CD4-positive, alpha-beta memory T cell (primary cell): ENCODE data around the gene TMTC4. TPM values are rescaled to one million over a fixed set of nuclear protein-coding genes. Genes with fewer than 3 reads are reported as not detected.

Source experiments
- CTCF ChIA-PET: fragments of 350-600 bp; sonication (Branson Sonifier 250); formaldehyde crosslinking; loops from one replicate; lab custom pipeline; 2021; ENCODE audit warnings: inconsistent platforms; ENCODE audit not compliant: partially characterized antibody; lab: Charles Lee
- POLR2A ChIA-PET: fragments of 350-600 bp; sonication (Branson Sonifier 250); formaldehyde crosslinking; loops from one replicate; lab custom pipeline; 2021; ENCODE audit not compliant: partially characterized antibody; lab: Charles Lee
- DNase-seq, 5 donors: peaks; one replicate each; pipeline versions ENCODE4 v3.0.0 to v3.0.0-alpha.2; 2020 to 2022; ENCODE audit warnings: mixed read lengths in 1 of 5
- H3K27ac ChIP-seq: one replicate; pipeline ENCODE4 v1.7.0; 2013; ENCODE audit warnings: low read depth, low read length
- H3K27me3 ChIP-seq: 2 replicates; pipeline ENCODE4 v1.7.0; 2013; ENCODE audit warnings: mild to moderate bottlenecking, low read length, moderate library complexity; ENCODE audit not compliant: insufficient read depth
- H3K36me3 ChIP-seq: 2 replicates; pipeline ENCODE4 v1.7.0; 2013; ENCODE audit warnings: mild to moderate bottlenecking, low read length, moderate library complexity; ENCODE audit not compliant: insufficient read depth
- H3K4me1 ChIP-seq: 2 replicates; pipeline ENCODE4 v1.7.0; 2013; ENCODE audit warnings: mild to moderate bottlenecking, low read length, moderate library complexity; ENCODE audit not compliant: insufficient read depth
- H3K4me3 ChIP-seq, 2 donors: one replicate each; pipeline ENCODE4 v1.7.0; 2013; ENCODE audit warnings: low read length in 2 of 2, mild to moderate bottlenecking in 1 of 2
- H3K9me3 ChIP-seq, 2 donors: one replicate each; pipeline ENCODE4 v1.7.0; 2013; ENCODE audit warnings: low read length in 2 of 2, control low read depth in 1 of 2; ENCODE audit not compliant: control insufficient read depth in 1 of 2
- H3K27ac Mint-ChIP-seq, 7 donors: one replicate each; pipeline ENCODE4 v1.8.0; 2020 to 2021; ENCODE audit warnings: mixed read lengths in 7 of 7, mild to moderate bottlenecking in 6 of 7, inconsistent platforms in 3 of 7, moderate library complexity in 3 of 7
- H3K27me3 Mint-ChIP-seq, 2 donors: one replicate each; pipeline ENCODE4 v1.8.0; 2020 to 2021; ENCODE audit warnings: mixed read lengths in 2 of 2
- H3K36me3 Mint-ChIP-seq, 2 donors: one replicate each; pipeline ENCODE4 v1.8.0; 2020 to 2021; ENCODE audit warnings: mixed read lengths in 2 of 2, inconsistent platforms in 1 of 2, mild to moderate bottlenecking in 1 of 2
- H3K4me1 Mint-ChIP-seq, 4 donors: one replicate each; pipeline ENCODE4 v1.8.0; 2020 to 2021; ENCODE audit warnings: mixed read lengths in 4 of 4, mild to moderate bottlenecking in 1 of 4
- H3K4me3 Mint-ChIP-seq, 8 donors: one replicate each; pipeline ENCODE4 v1.8.0; 2020 to 2021; ENCODE audit warnings: mixed read lengths in 8 of 8, mild to moderate bottlenecking in 7 of 8, moderate library complexity in 6 of 8, inconsistent platforms in 3 of 8
- H3K9me3 Mint-ChIP-seq, 8 donors: one replicate each; pipeline ENCODE4 v1.8.0; 2020 to 2021; ENCODE audit warnings: mixed read lengths in 8 of 8, mild to moderate bottlenecking in 5 of 8, inconsistent platforms in 3 of 8, moderate library complexity in 1 of 8
- intact Hi-C: fragments of 100-400 bp; cut with micrococcal nuclease; formaldehyde crosslinking; loops from one replicate; pipeline ENCODE4 v1.15.1; 2023
- polyA plus RNA-seq, 2 donors: library from polyadenylated mRNA; unstranded; fragments of 300-500 nt; fragmentation: Illumina TruSeq; gene quantifications; one replicate each; pipeline ENCODE4 v1.2.3, GENCODE V29; 2021
- total RNA-seq, 2 experiments: library from RNA; stranded (reverse); gene quantifications; one replicate each; pipeline ENCODE4 v1.2.3, GENCODE V29; 2021

Gene TMTC4
- total and polyA plus RNA-seq, 4 experiments from 2014 or later: 2.8 to 27.7 (median 15.1) TPM

DNA sequence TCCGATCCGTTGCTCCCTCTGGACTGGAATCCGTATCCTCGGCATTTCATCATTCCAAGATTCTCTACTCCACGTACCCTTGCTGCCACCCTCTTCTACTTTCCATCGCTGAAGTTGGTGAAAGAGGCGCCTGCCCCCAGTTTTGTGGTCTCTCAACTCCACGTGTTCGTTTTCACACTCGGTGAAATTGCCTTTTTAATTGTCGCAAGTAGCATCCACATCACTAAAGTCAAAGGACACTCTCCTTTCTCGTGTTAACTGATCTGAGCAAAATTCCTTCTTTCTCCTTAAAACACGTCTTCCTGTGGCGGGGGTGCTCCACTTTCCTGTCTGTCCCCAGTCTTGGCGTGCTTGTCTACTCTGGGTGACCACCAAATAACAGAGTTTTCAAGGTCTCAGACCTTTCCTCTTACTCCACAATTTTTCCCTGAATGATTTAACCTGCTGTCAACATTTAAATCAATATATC, 1.1 kb upstream of the TMTC4 start:
- no peaks in the 10 kb centered on the region for H3K9me3 ChIP-seq
- peaks cover 0 to 7% of the 10 kb centered on the region in 2 donors for H3K36me3 Mint-ChIP-seq
- DNase-seq: peak in 2 of 5 donors; percentile 9 to 12
- peak overlapping the region; percentile 73 for H3K27ac ChIP-seq
- H3K9me3 Mint-ChIP-seq: no peaks in the 10 kb centered on the region
- POLR2A ChIA-PET: interaction anchor here (0.7 to 1.0 kb wide), 2 partner anchors 19 to 103 kb away, joined by 3 read pairs; no protein-coding TSS in a partner anchor
- intact Hi-C loops: loop anchor here (1.0 to 10.0 kb wide), 6 partner anchors 87 to 1719 kb away; partner anchors contain the start of genes CLYBL and GGACT
- peak overlapping the region; percentile 53 to 74 for H3K4me3 ChIP-seq
- peak overlapping the region; percentile 83 to 94 (median 89) for H3K27ac Mint-ChIP-seq
- peaks cover 16% of the 10 kb centered on the region for H3K4me1 ChIP-seq
- H3K27me3 ChIP-seq: no peaks in the 10 kb centered on the region
- H3K36me3 ChIP-seq: no peaks in the 10 kb centered on the region
- peaks cover 16 to 44% (median 28%) of the 10 kb centered on the region in 4 donors for H3K4me1 Mint-ChIP-seq
- H3K4me3 Mint-ChIP-seq: peak overlapping the region; percentile 83 to 95 (median 91)
- H3K27me3 Mint-ChIP-seq: no peaks in the 10 kb centered on the region
- CTCF ChIA-PET: no interaction called here

DNA sequence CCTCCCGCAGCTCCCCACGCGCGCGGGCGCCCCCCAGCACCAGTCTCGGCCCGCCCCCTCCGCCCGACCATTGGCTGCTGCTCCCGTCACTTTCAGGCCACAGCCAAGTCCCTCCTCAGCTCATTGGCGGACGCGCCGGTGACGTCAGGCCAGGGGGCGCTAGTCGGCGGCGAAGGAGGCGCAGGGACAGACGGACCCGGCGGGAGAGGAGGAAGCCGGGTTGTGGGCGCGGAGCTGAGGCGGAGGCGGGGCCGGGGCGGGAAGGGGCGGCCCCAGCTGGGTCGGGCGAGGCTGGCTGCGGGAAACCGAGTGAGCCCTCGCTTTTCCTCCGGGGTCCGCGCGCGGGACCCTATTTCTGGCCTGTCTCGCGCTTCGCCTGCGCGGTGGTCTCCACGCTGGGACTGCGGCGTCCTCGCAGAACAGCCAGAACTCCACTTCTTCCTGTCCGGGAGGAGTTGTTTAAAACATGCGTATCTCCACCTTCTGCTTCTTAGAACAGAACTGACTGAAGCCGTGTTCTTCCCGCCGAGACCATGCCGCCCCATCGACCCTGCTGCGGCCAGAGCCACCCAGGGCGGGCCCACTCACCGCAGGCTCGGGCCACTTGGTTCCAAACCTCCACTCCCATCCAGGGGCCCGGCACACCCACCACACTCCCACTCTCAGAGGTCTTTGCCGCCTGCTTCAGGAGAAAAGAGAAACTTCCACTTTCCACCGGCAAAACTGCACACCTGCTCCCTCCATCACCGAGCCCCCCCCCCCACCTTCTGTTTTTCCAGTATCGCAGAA, 471 bp upstream of the TMTC4 start:
- H3K4me3 ChIP-seq: peak overlapping the region; percentile 53 to 74
- DNase-seq: peak; percentile 98 to 100 (median 99)
- H3K36me3 Mint-ChIP-seq: peaks cover 0 to 7% of the 10 kb centered on the region in 2 donors
- H3K36me3 ChIP-seq: peaks cover 2% of the 10 kb centered on the region
- peaks cover 16 to 44% (median 28%) of the 10 kb centered on the region in 4 donors for H3K4me1 Mint-ChIP-seq
- H3K4me1 ChIP-seq: peaks cover 16% of the 10 kb centered on the region
- peak overlapping the region; percentile 73 for H3K27ac ChIP-seq
- ChIA-PET CTCF (interaction anchor here (0.6 to 2.2 kb wide), 6 partner anchors 10 to 1018 kb away, joined by 3 to 8 read pairs (median 6); partner anchors contain the start of gene GGACT), POLR2A (interaction anchor here (0.6 to 3.2 kb wide), 14 partner anchors 10 to 1920 kb away, joined by 3 to 27 read pairs (median 4); partner anchors contain the start of genes CLYBL and GGACT)
- H3K27ac Mint-ChIP-seq: peak overlapping the region; percentile 83 to 94 (median 89)
- H3K4me3 Mint-ChIP-seq: peak overlapping the region; percentile 83 to 95 (median 91)
- intact Hi-C loops: loop anchor here (1.0 to 10.0 kb wide), 7 partner anchors 87 to 1720 kb away; partner anchors contain the start of genes CLYBL and GGACT
- no peaks in the 10 kb centered on the region for H3K27me3 Mint-ChIP-seq
- no peaks in the 10 kb centered on the region for H3K27me3 ChIP-seq
- H3K9me3 Mint-ChIP-seq: no peaks in the 10 kb centered on the region
- no peaks in the 10 kb centered on the region for H3K9me3 ChIP-seq

DNA sequence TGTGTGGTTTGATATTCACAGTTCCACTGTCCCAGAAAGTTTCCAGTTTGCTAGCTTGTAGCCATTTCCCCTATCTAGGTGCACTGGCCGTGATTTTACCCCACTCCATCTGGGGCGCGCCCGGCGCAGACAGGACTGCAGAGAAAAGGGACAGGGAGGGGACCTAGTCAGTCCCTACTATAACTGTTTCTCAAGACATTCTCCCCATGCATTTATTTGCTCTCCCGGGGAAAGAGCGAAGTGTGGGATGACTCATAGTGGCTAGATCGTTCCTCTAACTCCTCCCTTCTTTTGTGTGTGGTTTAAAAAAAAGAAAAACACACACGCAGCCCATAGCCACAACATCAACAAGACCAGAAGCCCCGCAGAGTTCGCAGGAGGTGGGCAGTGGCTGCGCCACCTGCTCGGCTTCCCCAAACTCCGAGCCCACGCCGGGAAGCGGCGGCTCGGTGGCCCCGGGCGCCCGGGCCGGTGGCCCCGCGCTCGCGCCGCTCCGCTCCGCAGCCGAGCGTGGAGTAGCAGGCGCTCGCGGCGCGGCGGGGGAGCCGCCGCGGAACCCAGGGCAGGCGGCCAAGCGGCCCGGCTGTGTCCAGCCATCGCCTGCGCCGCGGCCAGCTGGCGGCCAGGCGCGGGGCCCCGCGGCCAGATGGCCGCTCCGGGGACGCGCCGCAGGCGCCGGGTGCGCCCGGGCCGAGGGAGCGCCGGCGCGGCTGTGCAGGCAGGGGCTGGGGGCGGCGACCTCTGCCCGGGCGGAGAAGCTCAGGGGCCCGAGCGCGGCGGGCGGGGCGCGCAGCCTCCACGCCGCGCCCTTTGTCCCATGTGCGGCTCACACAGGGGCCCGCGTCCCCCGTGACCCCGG, 653 bp downstream of the TMTC4 start:
- no peaks in the 10 kb centered on the region for H3K27me3 ChIP-seq
- no peaks in the 10 kb centered on the region for H3K9me3 ChIP-seq
- ChIA-PET POLR2A (interaction anchor here (0.7 to 3.2 kb wide), 13 partner anchors 9 to 1921 kb away, joined by 3 to 27 read pairs (median 4); partner anchors contain the start of genes CLYBL and GGACT), CTCF (interaction anchor here (0.6 to 2.2 kb wide), 6 partner anchors 9 to 1017 kb away, joined by 3 to 8 read pairs (median 6); partner anchors contain the start of gene GGACT)
- no peaks in the 10 kb centered on the region for H3K27me3 Mint-ChIP-seq
- DNase-seq: peak; percentile 33 to 74 (median 46)
- peak overlapping the region; percentile 35 for H3K27ac ChIP-seq
- H3K36me3 Mint-ChIP-seq: peaks cover 7 to 13% of the 10 kb centered on the region in 2 donors
- peak overlapping the region; percentile 87 to 98 (median 94) for H3K4me3 Mint-ChIP-seq
- H3K4me1 Mint-ChIP-seq: peaks cover 18 to 44% (median 28%) of the 10 kb centered on the region in 4 donors
- H3K9me3 Mint-ChIP-seq: no peaks in the 10 kb centered on the region
- intact Hi-C loops: loop anchor here (2.0 to 10.0 kb wide), 4 partner anchors 453 to 1721 kb away; no protein-coding TSS in a partner anchor
- peak overlapping the region; percentile 78 to 95 (median 88) for H3K27ac Mint-ChIP-seq
- H3K4me3 ChIP-seq: peak overlapping the region in 1 of 2 donors; percentile 74
- peaks cover 16% of the 10 kb centered on the region for H3K4me1 ChIP-seq
- H3K36me3 ChIP-seq: peaks cover 4% of the 10 kb centered on the region

DNA sequence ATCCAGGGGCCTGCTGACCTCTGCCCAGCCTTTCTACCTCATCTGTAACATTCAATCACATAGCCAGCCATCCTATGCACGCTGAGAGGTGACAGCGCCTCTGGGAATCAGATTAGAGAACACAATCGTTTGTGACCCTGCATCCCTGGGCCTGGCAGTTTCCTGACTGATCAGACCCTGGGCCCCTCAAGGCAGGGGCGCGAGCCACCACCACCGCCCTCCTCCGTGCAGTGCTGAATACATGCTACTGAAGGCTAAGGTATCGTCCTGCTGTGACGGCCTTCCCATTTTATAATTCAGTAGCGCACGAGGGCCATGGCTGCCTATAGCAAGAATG, 1.3 kb downstream of the TMTC4 start:
- Mint-ChIP-seq H3K36me3 (peaks cover 7 to 17% of the 10 kb centered on the region in 2 donors), H3K27ac (peak overlapping the region in 5 of 7 donors; percentile 66 to 88 (median 87)), H3K9me3 (no peaks in the 10 kb centered on the region), H3K27me3 (no peaks in the 10 kb centered on the region), H3K4me3 (peak overlapping the region; percentile 87 to 98 (median 94)), H3K4me1 (peaks cover 18 to 44% (median 28%) of the 10 kb centered on the region in 4 donors)
- Histone ChIP-seq H3K4me3 (peak overlapping the region in 1 of 2 donors; percentile 44), H3K4me1 (peaks cover 16% of the 10 kb centered on the region), H3K9me3 (no peaks in the 10 kb centered on the region), H3K27me3 (no peaks in the 10 kb centered on the region), H3K36me3 (peaks cover 9% of the 10 kb centered on the region), H3K27ac (no peak overlapping the region)
- intact Hi-C loops: loop anchor here (5.0 to 10.0 kb wide), 3 partner anchors 454 to 1721 kb away; no protein-coding TSS in a partner anchor
- ChIA-PET POLR2A (interaction anchor here (3.2 kb wide), 1 partner anchor 85 kb away, joined by 27 read pairs; the partner anchor contains the start of gene GGACT), CTCF (interaction anchor here (2.2 kb wide), 1 partner anchor 85 kb away, joined by 8 read pairs; the partner anchor contains the start of gene GGACT)
- no peak for DNase-seq

DNA sequence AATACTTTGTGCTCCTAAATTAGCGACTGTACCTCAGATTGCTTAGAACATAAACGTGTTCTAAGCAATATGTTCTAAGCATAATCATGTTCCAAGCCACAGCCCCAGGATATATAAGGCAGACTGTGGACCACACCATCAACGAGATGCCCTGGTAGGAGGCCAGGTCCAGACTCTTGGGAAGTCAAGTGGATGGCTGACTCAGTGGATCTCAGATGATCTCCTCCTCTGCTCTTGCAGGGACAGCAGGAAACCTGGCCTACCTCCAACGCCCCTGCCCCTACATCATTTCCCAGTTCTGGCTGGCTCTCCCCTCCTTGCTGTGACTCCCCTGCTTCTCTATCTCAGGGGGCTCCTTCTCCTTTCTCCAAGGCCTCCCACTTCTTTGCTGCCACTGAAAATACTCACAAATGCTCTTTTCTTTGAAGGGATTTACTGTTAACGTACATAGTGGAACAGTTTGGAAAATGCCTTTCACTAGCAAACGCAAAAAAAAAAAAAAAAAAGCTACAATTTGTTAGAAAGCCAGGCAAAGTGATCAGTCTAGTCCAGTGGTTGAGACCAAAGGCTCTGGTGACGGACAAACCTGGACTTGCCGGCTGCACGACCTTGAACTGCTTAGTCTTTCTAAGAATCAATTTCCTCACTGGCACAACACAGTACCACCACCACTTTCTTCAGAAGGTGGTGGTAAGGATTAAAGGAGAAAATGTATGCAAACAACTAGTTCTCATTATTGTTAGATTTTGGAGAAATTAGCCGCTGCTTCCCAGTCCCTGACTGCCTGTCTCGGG, 3.0 kb downstream of the TMTC4 start:
- no peaks in the 10 kb centered on the region for H3K27me3 Mint-ChIP-seq
- peaks cover 18 to 35% of the 10 kb centered on the region in 2 donors for H3K36me3 Mint-ChIP-seq
- DNase-seq: no peak
- H3K36me3 ChIP-seq: peaks cover 11% of the 10 kb centered on the region
- ChIA-PET POLR2A (no interaction called here), CTCF (interaction anchor here (0.6 kb wide), 1 partner anchor 1762 kb away, joined by 3 read pairs; no protein-coding TSS in a partner anchor)
- intact Hi-C loops: loop anchor here (5.0 to 10.0 kb wide), 3 partner anchors 456 to 1723 kb away; no protein-coding TSS in a partner anchor
- no peaks in the 10 kb centered on the region for H3K9me3 ChIP-seq
- peaks cover 18 to 44% (median 28%) of the 10 kb centered on the region in 4 donors for H3K4me1 Mint-ChIP-seq
- H3K4me1 ChIP-seq: peaks cover 16% of the 10 kb centered on the region
- H3K4me3 Mint-ChIP-seq: peak overlapping the region in 1 of 8 donors; percentile 7
- H3K9me3 Mint-ChIP-seq: peaks cover 0 to 1% (median 0%) of the 10 kb centered on the region in 8 donors
- H3K27me3 ChIP-seq: no peaks in the 10 kb centered on the region
- H3K27ac Mint-ChIP-seq: no peak overlapping the region
- H3K27ac ChIP-seq: no peak overlapping the region
- no peak overlapping the region for H3K4me3 ChIP-seq

DNA sequence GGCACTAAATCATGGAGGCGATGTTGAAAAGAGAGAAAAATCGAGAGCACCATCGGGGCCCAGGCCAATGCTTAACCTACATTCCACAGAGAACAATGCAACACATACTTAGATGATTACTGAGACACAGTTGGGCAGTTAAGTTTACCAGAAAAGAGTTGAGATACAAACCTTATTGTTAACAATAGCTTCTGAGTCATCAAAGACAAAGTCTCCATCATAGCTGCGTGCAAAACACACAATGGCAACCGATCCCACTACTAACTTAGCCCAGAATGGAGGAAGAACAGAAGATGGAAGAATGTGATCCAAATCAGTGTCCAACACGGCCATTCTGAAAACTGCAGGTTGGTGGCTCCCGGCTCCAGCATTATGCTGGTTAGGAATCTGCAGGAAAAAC, 6.2 kb downstream of the TMTC4 start:
- Histone ChIP-seq H3K4me3 (no peak overlapping the region), H3K27ac (no peak overlapping the region), H3K9me3 (no peaks in the 10 kb centered on the region), H3K27me3 (no peaks in the 10 kb centered on the region), H3K4me1 (peaks cover 6% of the 10 kb centered on the region), H3K36me3 (peaks cover 25% of the 10 kb centered on the region)
- Mint-ChIP-seq H3K4me3 (no peak overlapping the region), H3K36me3 (peaks cover 47% of the 10 kb centered on the region in 2 donors), H3K4me1 (peaks cover 7 to 25% (median 16%) of the 10 kb centered on the region in 4 donors), H3K27ac (no peak overlapping the region), H3K9me3 (peaks cover 0 to 1% (median 0%) of the 10 kb centered on the region in 8 donors), H3K27me3 (no peaks in the 10 kb centered on the region)
- ChIA-PET POLR2A (no interaction called here), CTCF (no interaction called here)
- intact Hi-C loops: no loop called here
- no peak for DNase-seq
